ENCODE results near the gene RABGGTA. TPM values are rescaled to one million over a fixed set of nuclear protein-coding genes. Genes with fewer than 3 reads are reported as not detected.

RABGGTA gene
- total and polyA plus RNA-seq, 10 of the 15 experiments (the other 5 are each of a cell fraction or from before 2014, with no cell fraction given) = 19.1 to 75.6 (median 46.9) TPM

DNA sequence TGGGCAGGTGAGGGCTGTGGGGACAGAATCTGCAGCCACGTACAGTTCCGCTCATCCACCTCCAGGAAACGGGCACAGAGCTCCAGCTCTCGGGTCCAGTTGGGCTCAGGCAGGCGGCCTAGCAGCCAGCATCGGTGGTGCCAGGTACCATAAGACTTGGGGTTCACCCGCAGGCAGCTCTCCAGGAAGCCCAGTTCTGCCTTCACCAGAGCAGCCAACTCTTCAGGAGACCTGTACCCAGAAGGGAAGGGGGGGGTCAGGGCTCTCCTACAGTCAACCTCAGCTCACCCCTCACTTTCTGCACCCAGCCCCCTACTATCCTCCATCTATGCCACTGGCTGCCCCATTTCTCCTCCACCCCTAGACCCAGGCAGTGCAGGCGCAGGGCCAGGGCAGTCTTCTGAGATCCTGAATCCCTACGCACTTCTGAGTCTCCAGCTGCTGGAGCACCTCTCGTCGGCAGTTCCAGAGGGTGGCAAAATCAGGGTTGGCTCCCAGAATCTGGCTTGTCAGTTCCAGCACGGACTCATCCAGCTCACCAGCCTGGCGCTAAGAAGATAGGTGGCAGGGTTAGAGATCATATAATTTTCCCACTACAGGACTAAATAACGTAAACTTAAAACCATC lies 1.4 kb downstream of the RABGGTA start:
- Histone ChIP-seq H3K79me2 (ENCODE audit: control insufficient read depth, insufficient read depth, low read length) (peaks cover 12% of the 10 kb centered on the region), H3K36me3 (ENCODE audit: control insufficient read depth in 2 of 2, insufficient read depth in 2 of 2, low read length in 1 of 2) (peaks cover 3 to 18% of the 10 kb centered on the region in 2 experiments; a peak in 3 of 4 replicates), H3K4me3 (peak overlapping the region; percentile 88; the same call in 1 of the 2 replicates), H3K9me3 (replicated peaks; ENCODE audit: control insufficient read depth, insufficient read depth, low read length) (no peaks in the 10 kb centered on the region), H4K20me1 (ENCODE audit: control insufficient read depth, insufficient read depth) (no peaks in the 10 kb centered on the region), H3K27me3 (replicated peaks in 1 of 2; ENCODE audit: control insufficient read depth in 2 of 2, insufficient read depth in 2 of 2, low read length in 1 of 2) (no peaks in the 10 kb centered on the region), H3K9ac (ENCODE audit: control insufficient read depth, insufficient read depth, low read length) (no peak overlapping the region; the same call in 1 of the 2 replicates), H3K4me2 (ENCODE audit: control insufficient read depth, insufficient read depth) (peak overlapping the region; percentile 35), H3K4me1 (ENCODE audit: control insufficient read depth, insufficient read depth, low read length) (peaks cover 21% of the 10 kb centered on the region), H2AFZ (ENCODE audit: control insufficient read depth, low read depth, low read length) (no peak overlapping the region), H3K27ac (ENCODE audit: control insufficient read depth, insufficient read depth) (no peak overlapping the region; the same call in 1 of the 2 replicates)
- ChIA-PET CTCF (interaction anchor here (1.0 to 17.1 kb wide), 12 partner anchors 8 to 161 kb away, joined by 3 to 269 read pairs (median 10); partner anchors contain the start of genes CBLN3, CIDEB, DHRS1 and IRF9), RAD21 (ENCODE audit: unreplicated experiment) (interaction anchor here (1.8 to 5.6 kb wide), 4 partner anchors 23 to 109 kb away, joined by 5 to 59 read pairs (median 39); partner anchors contain the start of genes IRF9 and TINF2), POLR2A (interaction anchor here (0.8 to 10.9 kb wide), 10 partner anchors 11 to 74 kb away, joined by 3 to 171 read pairs (median 4); partner anchors contain the start of genes DHRS1, MDP1, NOP9 and RIPK3), SMC1A (ENCODE audit: uncharacterized antibody, unreplicated experiment) (interaction anchor here (0.8 to 8.9 kb wide), 11 partner anchors 10 to 156 kb away, joined by 3 to 141 read pairs (median 5); partner anchors contain the start of genes DCAF11, DHRS1, NOP9 and TINF2)
- TF ChIP-seq ESRRA (IDR thresholded peaks at IDR 0.05; ENCODE audit: low read length) = no peak
- no peak for TF ChIP-seq SREBF1 (IDR thresholded peaks at IDR 0.05; ENCODE audit: low read length)
- no peak for TF ChIP-seq SPI1 (IDR thresholded peaks at IDR 0.05; ENCODE audit: borderline replicate concordance, insufficient read depth, low read depth, low read length)
- TF ChIP-seq GABPA (IDR thresholded peaks at IDR 0.05; ENCODE audit: low read depth) = no peak
- TF ChIP-seq JUND (IDR thresholded peaks at IDR 0.05; ENCODE audit: low read depth, low read length) = no peak
- no peak for TF ChIP-seq NFYA (IDR thresholded peaks at IDR 0.05; ENCODE audit: borderline replicate concordance, low read depth, low read length)
- TF ChIP-seq, protein P1, sequence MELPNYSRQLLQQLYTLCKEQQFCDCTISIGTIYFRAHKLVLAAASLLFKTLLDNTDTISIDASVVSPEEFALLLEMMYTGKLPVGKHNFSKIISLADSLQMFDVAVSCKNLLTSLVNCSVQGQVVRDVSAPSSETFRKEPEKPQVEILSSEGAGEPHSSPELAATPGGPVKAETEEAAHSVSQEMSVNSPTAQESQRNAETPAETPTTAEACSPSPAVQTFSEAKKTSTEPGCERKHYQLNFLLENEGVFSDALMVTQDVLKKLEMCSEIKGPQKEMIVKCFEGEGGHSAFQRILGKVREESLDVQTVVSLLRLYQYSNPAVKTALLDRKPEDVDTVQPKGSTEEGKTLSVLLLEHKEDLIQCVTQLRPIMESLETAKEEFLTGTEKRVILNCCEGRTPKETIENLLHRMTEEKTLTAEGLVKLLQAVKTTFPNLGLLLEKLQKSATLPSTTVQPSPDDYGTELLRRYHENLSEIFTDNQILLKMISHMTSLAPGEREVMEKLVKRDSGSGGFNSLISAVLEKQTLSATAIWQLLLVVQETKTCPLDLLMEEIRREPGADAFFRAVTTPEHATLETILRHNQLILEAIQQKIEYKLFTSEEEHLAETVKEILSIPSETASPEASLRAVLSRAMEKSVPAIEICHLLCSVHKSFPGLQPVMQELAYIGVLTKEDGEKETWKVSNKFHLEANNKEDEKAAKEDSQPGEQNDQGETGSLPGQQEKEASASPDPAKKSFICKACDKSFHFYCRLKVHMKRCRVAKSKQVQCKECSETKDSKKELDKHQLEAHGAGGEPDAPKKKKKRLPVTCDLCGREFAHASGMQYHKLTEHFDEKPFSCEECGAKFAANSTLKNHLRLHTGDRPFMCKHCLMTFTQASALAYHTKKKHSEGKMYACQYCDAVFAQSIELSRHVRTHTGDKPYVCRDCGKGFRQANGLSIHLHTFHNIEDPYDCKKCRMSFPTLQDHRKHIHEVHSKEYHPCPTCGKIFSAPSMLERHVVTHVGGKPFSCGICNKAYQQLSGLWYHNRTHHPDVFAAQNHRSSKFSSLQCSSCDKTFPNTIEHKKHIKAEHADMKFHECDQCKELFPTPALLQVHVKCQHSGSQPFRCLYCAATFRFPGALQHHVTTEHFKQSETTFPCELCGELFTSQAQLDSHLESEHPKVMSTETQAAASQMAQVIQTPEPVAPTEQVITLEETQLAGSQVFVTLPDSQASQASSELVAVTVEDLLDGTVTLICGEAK (IDR thresholded peaks at IDR 0.05; ENCODE audit: borderline replicate concordance) = no peak
- TF ChIP-seq CBX5 (IDR thresholded peaks at IDR 0.05; ENCODE audit: low read depth) = no peak
- TF ChIP-seq NBN (IDR thresholded peaks at IDR 0.05) = no peak
- no peak for TF ChIP-seq ASH2L (IDR thresholded peaks at IDR 0.05; ENCODE audit: borderline replicate concordance, low read depth)
- TF ChIP-seq, protein P2, sequence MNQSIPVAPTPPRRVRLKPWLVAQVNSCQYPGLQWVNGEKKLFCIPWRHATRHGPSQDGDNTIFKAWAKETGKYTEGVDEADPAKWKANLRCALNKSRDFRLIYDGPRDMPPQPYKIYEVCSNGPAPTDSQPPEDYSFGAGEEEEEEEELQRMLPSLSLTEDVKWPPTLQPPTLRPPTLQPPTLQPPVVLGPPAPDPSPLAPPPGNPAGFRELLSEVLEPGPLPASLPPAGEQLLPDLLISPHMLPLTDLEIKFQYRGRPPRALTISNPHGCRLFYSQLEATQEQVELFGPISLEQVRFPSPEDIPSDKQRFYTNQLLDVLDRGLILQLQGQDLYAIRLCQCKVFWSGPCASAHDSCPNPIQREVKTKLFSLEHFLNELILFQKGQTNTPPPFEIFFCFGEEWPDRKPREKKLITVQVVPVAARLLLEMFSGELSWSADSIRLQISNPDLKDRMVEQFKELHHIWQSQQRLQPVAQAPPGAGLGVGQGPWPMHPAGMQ (IDR thresholded peaks at IDR 0.05; ENCODE audit: borderline replicate concordance) = no peak
- no peak for ATAC-seq
- intact Hi-C loops (cut with micrococcal nuclease; ENCODE audit: unreplicated experiment) (loop anchor here (2.0 kb wide), 1 partner anchor 53 kb away; the partner anchor contains the start of gene MDP1), in situ Hi-C loops (cut with MboI) (no loop called here)
- TSS peak; percentile 67 for BruUV-seq (replicated peaks)
- no peak for FAIRE-seq
- 97% methylated on average over 14 of the region's 14 CpGs for WGBS (ENCODE audit: insufficient coverage, insufficient replicate concordance, low lambda C conversion rate, missing lambda C conversion rate)
- DNase-seq (ENCODE audit: low read depth, low spot score) = no peak

Measured in GM12878 (cell line).